Choroid plexus epithelial cell (primary cell): ENCODE results near the gene IGSF10.
"Not testable (repeated sequence)": the region's sequence is repeated elsewhere in the genome, so short reads cannot be mapped to it uniquely, and the experiment has no call there.

Experiments used
- DNase-seq: peaks from one replicate; pipeline ENCODE4 v3.0.0-alpha.2; 2010; ENCODE audit warnings: low read depth
- H3K4me3 ChIP-seq: 2 replicates; pipeline ENCODE4 v1.5.1; 2011; ENCODE audit warnings: low read depth, mild to moderate bottlenecking, control low read depth, low read length, moderate library complexity
- TF ChIP-seq, protein P1 (sequence below): conservative IDR thresholded peaks from 2 replicates; pipeline ENCODE4 v1.5.1; 2011; ENCODE audit warnings: low read depth, mild to moderate bottlenecking, control low read depth, inconsistent platforms, low read length, moderate library complexity

IGSF10 gene

GRCh38 chr3:151460774-151461450 is at the start of gene IGSF10:
Gene IGSF10, minus strand, starts transcription at chr3:151461061. Its CDS starts 2,352 bp downstream, at chr3:151458709.
- TF ChIP-seq, protein P1, sequence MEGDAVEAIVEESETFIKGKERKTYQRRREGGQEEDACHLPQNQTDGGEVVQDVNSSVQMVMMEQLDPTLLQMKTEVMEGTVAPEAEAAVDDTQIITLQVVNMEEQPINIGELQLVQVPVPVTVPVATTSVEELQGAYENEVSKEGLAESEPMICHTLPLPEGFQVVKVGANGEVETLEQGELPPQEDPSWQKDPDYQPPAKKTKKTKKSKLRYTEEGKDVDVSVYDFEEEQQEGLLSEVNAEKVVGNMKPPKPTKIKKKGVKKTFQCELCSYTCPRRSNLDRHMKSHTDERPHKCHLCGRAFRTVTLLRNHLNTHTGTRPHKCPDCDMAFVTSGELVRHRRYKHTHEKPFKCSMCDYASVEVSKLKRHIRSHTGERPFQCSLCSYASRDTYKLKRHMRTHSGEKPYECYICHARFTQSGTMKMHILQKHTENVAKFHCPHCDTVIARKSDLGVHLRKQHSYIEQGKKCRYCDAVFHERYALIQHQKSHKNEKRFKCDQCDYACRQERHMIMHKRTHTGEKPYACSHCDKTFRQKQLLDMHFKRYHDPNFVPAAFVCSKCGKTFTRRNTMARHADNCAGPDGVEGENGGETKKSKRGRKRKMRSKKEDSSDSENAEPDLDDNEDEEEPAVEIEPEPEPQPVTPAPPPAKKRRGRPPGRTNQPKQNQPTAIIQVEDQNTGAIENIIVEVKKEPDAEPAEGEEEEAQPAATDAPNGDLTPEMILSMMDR: no peak
- no peak for DNase-seq
- H3K4me3 ChIP-seq: peak within 1 kb of the TSS; percentile 67

DNA sequence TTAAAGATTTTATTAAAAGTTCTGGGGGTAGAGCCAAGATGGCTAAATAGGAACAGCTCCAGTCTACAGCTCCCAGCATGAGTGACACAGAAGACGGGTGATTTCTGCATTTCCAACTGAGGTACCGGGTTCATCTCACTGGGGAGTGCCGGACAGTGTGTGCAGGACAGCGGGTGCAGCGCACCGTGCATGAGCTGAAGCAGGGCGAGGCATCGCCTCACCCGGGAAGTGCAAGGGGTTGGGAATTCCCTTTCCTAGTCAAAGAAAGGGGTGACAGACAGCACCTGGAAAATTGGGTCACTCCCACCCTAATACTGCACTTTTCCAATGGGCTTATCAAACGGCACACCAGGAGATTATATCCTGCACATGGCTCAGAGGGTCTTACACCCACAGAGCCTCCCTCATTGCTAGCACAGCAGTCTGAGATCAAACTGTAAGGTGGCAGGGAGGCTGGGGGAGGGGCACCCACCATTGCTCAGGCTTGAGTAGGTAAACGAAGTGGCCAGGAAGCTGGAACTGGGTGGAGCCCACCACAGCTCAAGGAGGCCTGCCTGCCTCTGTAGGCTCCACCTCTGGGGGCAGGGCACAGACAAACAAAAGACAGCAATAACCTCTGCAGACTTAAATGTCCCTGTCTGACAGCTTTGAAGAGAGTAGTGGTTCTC is 48.7 kb upstream of the IGSF10 start:
- not testable (repeated sequence) for DNase-seq, H3K4me3 ChIP-seq

DNA sequence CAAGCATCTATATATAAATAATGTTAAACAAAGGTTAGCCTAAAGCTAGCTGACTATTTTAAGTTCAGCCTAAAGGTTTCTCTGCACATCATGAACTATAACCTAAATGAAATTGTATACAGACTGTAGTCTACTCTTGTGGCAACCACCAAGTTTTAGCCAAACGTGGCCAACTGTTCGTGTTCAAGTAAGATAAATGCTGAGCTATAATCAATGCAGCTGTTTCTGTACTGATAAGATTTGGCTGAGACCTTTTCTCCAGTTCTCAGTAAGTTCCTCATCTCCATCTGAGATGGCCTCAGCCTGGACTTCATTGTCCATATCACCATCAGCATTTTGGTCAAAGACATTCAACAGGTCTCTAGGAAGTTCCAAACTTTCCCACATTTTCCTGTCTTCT is 43.7 kb upstream of the IGSF10 start:
- TF ChIP-seq, protein P1: no peak
- no peak overlapping the region for H3K4me3 ChIP-seq
- DNase-seq: no peak

GRCh38 chr3:151503074-151503473 is 42.2 kb upstream of the IGSF10 start:
- DNase-seq: no peak
- TF ChIP-seq, protein P1: no peak
- H3K4me3 ChIP-seq: no peak overlapping the region

DNA sequence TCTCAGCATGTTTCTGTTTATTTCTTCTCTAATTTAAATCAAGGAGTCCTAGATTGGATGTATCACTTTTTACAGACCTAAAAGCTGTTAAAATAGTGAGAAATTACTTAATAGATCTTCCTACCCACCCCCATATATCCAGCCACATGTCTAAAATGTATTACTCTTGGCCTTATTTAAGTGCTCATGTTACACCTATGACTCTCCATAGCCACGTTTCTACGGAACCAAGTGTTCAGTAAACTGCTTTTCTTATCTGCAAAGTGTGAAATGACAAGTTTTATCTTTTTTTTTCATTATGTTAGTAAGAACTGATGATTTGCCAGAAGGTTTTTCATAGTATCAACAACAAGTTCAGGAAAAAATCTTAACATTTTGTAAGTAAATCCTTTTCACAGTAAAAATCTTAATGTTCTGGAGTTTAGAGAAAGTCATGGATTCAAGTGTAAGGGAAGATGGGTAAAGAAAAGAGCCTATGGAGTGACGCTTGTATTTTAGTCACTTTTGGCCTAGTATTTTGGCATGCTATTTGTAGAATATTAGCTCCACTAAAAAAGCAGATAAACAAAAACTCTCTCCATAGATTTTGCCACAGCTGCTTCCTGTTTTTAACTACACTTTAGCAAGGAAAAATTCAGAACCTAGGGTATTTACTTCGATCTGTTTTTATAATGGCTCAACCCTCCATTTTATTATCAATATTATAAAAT is 41.2 kb upstream of the IGSF10 start:
- no peak overlapping the region for H3K4me3 ChIP-seq
- TF ChIP-seq, protein P1: no peak
- peak; percentile 69 for DNase-seq

- TF ChIP-seq, protein P1: no peak
- H3K4me3 ChIP-seq: no peak overlapping the region
- DNase-seq: peak; percentile 62
Measured at GRCh38 chr3:151501171-151501922, 40.5 kb upstream of the IGSF10 start.

GRCh38 chr3:151499168-151499567 is 38.3 kb upstream of the IGSF10 start:
- H3K4me3 ChIP-seq: no peak overlapping the region
- TF ChIP-seq, protein P1: no peak

More at GRCh38 chr3:151499168-151499567, 38.3 kb upstream of the IGSF10 start:
- no peak for DNase-seq
